Duodenal mucosa (tissue), 2 donors: ENCODE measurements around the gene TRIM43B.
"Not testable (repeated sequence)": the region's sequence is repeated elsewhere in the genome, so short reads cannot be mapped to it uniquely, and the experiment has no call there.

Experiments
- H3K27ac ChIP-seq: one replicate; pipeline ENCODE4 v1.7.0; 2013; ENCODE audit warnings: low read depth, low read length
- H3K27me3 ChIP-seq, 2 donors: one replicate each; pipeline ENCODE4 v1.7.0; 2013; ENCODE audit warnings: low read length in 2 of 2, control low read depth in 1 of 2; ENCODE audit not compliant: insufficient read depth in 2 of 2, control insufficient read depth in 1 of 2
- H3K36me3 ChIP-seq, 2 donors: one replicate each; pipeline ENCODE4 v1.7.0; 2013; ENCODE audit warnings: low read length in 2 of 2, control low read depth in 1 of 2; ENCODE audit not compliant: insufficient read depth in 2 of 2, control insufficient read depth in 1 of 2
- H3K4me1 ChIP-seq, 2 donors: one replicate each; pipeline ENCODE4 v1.7.0; 2013; ENCODE audit warnings: low read length in 2 of 2, control low read depth in 1 of 2; ENCODE audit not compliant: insufficient read depth in 2 of 2, control insufficient read depth in 1 of 2
- H3K4me3 ChIP-seq, 2 donors: one replicate each; pipeline ENCODE4 v1.7.0; 2013; ENCODE audit warnings: low read length in 2 of 2, low read depth in 1 of 2
- H3K9ac ChIP-seq, 2 donors: one replicate each; pipeline ENCODE4 v1.7.0; 2013; ENCODE audit warnings: low read length in 2 of 2, low read depth in 1 of 2
- H3K9me3 ChIP-seq, 2 donors: one replicate each; pipeline ENCODE4 v1.7.0; 2013; ENCODE audit warnings: low read length in 2 of 2, control low read depth in 1 of 2; ENCODE audit not compliant: control insufficient read depth in 1 of 2

The TRIM43B gene

DNA sequence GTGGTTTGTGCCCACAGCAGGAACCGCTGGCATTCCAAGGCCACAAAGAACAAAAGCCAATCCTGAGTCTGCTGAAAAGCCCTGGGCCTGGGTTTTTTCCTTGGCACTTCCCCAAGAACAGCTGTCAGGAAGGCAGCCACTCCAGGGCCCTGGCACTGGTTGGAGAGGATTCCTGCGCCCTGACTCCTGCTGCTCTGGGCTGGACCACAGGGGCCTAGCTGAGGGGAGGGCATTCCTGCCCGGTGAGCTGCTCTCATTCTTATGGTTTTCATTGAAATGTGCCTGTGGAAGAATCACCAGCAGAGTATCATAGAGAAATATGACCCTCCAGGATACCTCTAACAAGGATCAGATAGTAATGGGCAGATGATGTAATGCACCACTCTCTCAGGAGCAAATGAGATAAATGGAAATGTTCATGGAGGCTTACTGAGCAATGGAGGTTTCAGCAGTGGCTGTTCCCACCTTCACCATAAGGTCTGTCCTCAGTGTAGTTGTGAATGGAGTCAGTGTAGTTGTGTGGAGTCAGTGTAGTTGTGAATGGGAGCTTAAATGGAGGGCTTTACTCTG, 50.0 kb downstream of the TRIM43B start:
- not testable (repeated sequence) for H3K4me1 ChIP-seq, H3K36me3 ChIP-seq, H3K9ac ChIP-seq, H3K27ac ChIP-seq, H3K4me3 ChIP-seq, H3K27me3 ChIP-seq, H3K9me3 ChIP-seq

DNA sequence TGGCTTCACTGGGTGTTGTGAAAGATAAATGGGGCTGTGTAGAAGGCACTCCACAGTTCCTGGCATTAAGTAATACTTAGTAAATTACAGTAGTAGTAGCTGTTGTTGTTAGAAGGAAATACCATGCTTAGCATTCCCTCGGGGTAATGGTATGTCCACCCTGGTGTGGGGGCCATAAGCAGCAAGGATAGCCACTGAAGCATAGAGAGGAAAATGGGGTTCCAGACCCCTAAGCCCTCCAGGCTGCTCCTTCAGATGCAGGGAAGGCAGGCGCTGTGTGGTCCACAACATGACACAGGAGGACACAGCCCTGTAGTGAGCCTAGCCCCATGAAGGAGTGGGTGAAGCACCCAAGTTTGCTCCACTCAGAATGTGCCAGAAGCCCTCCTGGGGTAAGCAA, 50.6 kb downstream of the TRIM43B start:
- not testable (repeated sequence) for H3K27ac ChIP-seq, H3K9me3 ChIP-seq, H3K4me1 ChIP-seq, H3K9ac ChIP-seq, H3K36me3 ChIP-seq, H3K27me3 ChIP-seq, H3K4me3 ChIP-seq

DNA sequence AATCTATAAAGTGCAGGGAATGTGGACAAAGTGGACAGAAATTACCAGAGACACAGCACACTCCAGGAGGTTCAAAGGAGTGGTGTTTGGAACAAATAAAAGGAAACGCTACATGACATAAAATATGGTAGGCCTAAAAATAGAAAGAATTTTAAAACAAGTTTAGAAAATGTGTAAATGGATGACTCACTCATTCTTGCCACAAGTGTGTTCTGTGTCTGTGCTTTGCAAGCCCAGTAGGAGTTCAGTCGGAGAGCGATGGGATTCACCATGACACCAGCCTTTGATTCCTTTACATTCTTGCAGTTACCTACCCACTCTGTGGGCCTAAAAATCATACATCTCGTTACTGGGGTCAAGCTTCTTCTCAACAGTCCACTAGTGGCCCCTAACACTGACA, 51.2 kb downstream of the TRIM43B start:
- not testable (repeated sequence) for H3K36me3 ChIP-seq, H3K27ac ChIP-seq, H3K27me3 ChIP-seq, H3K4me1 ChIP-seq, H3K9ac ChIP-seq, H3K4me3 ChIP-seq, H3K9me3 ChIP-seq

DNA sequence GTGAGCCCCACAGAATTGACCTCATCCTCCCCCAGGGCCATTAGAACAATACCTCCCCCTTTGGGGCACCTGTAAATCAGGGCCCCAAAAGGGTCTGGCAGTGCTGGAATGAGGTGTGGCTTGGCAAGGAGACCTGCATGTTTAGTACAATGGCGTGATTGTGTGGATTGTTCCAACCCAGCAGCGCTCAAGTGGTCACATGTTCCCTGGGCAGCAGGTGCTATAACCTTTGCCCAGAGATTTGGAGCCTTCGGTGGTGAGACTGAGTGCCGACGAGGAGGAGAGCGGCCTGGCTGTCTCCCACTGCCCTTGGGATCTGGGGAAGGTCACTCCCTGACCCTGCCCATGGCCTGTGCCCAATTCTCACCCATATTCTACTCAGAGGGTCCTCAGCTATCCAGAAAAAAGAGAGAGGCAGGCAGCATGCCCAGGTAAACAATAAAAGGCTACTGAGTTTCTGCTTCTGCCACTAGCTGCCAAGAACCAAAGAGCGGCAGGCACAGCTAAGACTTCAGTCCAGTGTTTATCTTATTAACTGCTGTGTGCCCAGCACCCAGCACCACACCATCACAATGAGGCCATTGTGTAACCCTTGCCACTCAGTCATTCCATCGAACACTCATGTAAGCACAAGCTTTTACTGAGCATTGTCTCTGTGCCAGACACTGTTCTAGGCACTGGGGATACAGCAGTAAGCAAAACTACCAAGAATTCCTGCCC, 54.6 kb downstream of the TRIM43B start:
- H3K27me3 ChIP-seq, H3K27ac ChIP-seq, H3K36me3 ChIP-seq, H3K9me3 ChIP-seq, H3K9ac ChIP-seq, H3K4me3 ChIP-seq, H3K4me1 ChIP-seq: not testable (repeated sequence)

DNA sequence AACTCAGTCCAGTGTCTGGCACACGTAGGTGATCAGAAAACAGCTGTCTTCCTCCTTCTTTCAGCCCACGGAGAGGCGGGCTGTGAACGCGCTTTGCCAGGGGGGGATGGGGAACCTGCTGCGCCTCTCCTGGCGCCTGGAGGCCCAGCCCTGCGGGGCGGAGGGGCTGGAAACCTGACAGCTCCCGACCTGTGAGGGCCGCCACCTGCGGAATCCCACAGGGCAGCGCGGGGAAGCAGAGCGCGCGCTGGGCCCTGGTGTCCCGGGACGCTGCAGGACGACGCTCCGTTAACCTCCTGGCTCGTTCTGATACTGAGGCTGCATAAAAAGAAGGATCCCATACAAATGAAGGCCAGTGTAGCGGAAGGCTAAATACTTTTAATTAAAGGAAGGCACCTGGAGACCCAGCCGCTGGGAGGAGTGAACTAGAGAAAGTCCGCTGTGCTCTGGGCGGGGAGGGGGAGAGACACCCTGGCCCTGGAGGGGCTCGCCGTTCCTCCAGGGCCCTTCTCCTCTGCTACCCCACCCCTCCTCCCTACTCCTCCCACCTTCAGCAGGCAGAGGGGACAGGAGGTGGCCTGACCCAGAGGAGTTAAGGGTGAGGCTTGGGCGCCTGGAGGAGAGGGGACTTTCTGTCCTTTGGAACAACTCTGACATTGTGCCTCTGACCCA, 57.2 kb downstream of the TRIM43B start:
- not testable (repeated sequence) for H3K27ac ChIP-seq, H3K4me1 ChIP-seq, H3K9me3 ChIP-seq, H3K27me3 ChIP-seq, H3K9ac ChIP-seq, H3K4me3 ChIP-seq, H3K36me3 ChIP-seq
